Activated T-cell treated with anti-CD3 and anti-CD28 coated beads, Interleukin-2, amount 50 U/mL, for 1 hour (primary cell): Measurements from ENCODE around the gene KLF11.
"Not testable (repeated sequence)": the region's sequence is repeated elsewhere in the genome, so short reads cannot be mapped to it uniquely, and the experiment has no call there.

Experiments used
- DNase-seq: peaks from one replicate; pipeline ENCODE4 v3.0.0-alpha.2; 2020

The KLF11 gene

GRCh38 chr2:10089565-10090190, 46.3 kb downstream of the KLF11 start:
- DNase-seq: no peak

GRCh38 chr2:10091182-10091888, 48.0 kb downstream of the KLF11 start:
- DNase-seq: peak; percentile 47

- not testable (repeated sequence) for DNase-seq
Measured at GRCh38 chr2:10091889-10092244, 48.5 kb downstream of the KLF11 start.

DNA sequence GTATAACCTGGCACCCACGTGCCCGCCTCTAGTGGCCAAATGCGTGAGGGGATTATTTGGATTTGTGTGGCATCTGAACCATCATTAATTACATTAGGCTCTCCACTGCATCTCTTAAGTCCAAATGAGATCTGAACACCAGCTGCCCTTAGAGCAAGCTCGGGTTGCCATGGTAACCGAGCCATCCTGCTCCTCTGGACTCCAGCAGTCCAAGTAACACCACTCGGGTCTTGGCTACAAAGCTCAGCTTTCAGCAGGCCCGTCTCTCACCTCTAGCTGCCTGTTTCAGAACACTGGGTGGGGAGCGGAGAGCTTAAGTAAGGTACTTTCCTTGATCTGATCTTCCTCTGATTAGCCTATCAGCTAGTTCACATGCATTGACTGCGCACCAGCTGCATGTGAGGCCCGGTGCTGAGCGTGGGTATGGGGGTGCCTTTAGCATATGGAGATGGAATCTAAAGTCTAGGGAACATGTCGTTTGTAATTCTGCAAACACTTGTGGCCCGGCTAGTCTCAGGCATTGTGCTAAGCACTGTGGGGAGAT, 51.0 kb downstream of the KLF11 start:
- no peak for DNase-seq

- no peak for DNase-seq
Measured at GRCh38 chr2:10095175-10095574, 51.8 kb downstream of the KLF11 start.

- DNase-seq: no peak
Measured at GRCh38 chr2:10096641-10097040, 53.3 kb downstream of the KLF11 start.

DNA sequence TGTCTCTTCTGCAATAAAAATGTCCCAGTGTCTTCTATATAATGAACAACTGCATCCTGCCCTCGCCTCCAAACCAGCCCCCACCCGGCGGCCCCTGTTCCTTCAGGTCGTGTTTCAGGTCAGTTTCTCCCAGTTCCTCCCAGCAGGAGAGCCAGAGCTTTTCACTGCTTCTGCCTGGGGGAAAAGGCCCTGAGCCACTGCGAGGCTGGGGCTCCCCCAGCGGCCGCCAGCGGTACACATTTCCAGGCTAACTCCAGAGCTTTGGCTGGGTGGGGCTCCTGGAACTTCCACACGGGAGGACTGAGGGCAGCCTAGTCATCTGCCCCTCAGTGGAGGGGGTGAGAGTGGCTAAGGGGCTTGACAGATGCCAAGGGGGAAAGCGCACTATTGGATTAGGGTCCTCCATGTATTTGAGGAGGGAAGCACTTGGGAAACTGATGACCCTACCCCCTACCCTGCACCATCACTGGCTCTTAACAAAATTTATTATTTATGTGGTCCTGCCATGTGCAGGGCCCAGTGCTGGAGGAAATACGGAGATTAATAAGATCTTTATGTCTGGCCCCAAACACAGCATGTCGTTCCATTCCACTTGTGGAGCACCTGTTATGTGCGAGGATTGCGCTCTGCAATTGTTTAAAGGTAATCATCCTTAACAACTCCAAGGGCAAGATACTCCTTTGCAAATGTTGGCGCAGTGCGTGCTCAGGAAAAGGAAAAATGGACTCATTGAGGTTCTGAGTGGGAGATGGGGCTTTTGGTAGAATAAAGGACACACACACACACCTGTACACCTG, 54.2 kb downstream of the KLF11 start:
- DNase-seq: peak; percentile 48

- DNase-seq: no peak
Measured at GRCh38 chr2:10101491-10101890, 58.1 kb downstream of the KLF11 start.

DNA sequence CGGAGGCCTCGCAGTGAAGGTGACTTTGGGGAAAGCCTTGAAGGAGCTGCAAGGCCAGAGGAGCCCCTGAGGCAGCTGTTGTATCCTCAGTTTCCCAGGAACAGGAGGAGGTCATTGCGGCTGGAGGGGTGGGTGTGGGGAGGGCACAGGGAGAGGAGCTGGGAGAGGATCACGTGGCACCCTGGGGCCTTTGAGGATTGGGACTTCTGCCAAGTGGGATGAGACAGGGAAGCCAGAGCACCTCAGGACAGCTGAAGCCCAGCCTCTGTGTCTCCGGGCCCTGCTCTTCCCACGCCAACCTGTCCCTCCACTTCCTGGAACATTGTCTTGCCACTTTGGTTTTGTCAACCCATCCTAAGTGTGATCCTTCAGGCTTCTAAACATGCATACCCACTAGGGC, 59.8 kb downstream of the KLF11 start:
- no peak for DNase-seq
